Measurements from ENCODE around the gene PARP11. TPM values are rescaled to one million over a fixed set of nuclear protein-coding genes. Genes with fewer than 3 reads are reported as not detected.

Gene PARP11
- total RNA-seq, 1 donor from 2014 or later: 11.0 TPM

- DNase-seq (ENCODE audit: low spot score): no peak
Observed at GRCh38 chr12:3827301-3828000, 45.7 kb downstream of the PARP11 start.

GRCh38 chr12:3821441-3821840, 51.8 kb downstream of the PARP11 start:
- no peak for DNase-seq (ENCODE audit: low spot score)

- no peak for DNase-seq (ENCODE audit: low spot score)
Observed at GRCh38 chr12:3820122-3820521, 53.1 kb downstream of the PARP11 start.

GRCh38 chr12:3816266-3816665, 56.9 kb downstream of the PARP11 start:
- DNase-seq (ENCODE audit: low spot score): no peak

- no peak for DNase-seq (ENCODE audit: low spot score)
Observed at GRCh38 chr12:3815094-3815766, 58.0 kb downstream of the PARP11 start.

GRCh38 chr12:3810540-3810939, 62.7 kb downstream of the PARP11 start:
- DNase-seq (ENCODE audit: low spot score): no peak

- DNase-seq (ENCODE audit: low spot score): no peak
Observed at GRCh38 chr12:3810016-3810370, 63.2 kb downstream of the PARP11 start.

- DNase-seq (ENCODE audit: low spot score): no peak
Observed at GRCh38 chr12:3809357-3810015, 63.7 kb downstream of the PARP11 start.

GRCh38 chr12:3805077-3805476, 68.1 kb downstream of the PARP11 start:
- DNase-seq (ENCODE audit: low spot score): no peak

- no peak for DNase-seq (ENCODE audit: low spot score)
Observed at GRCh38 chr12:3803865-3804472, 69.2 kb downstream of the PARP11 start.

- DNase-seq (ENCODE audit: low spot score): no peak
Observed at GRCh38 chr12:3802721-3803120, 70.5 kb downstream of the PARP11 start.

GRCh38 chr12:3797531-3798048, 75.6 kb downstream of the PARP11 start:
- no peak for DNase-seq (ENCODE audit: low spot score)

GRCh38 chr12:3795492-3796133, 77.6 kb downstream of the PARP11 start:
- no peak for DNase-seq (ENCODE audit: low spot score)

- DNase-seq (ENCODE audit: low spot score): no peak
Observed at GRCh38 chr12:3795066-3795465, 78.1 kb downstream of the PARP11 start.

- no peak for DNase-seq (ENCODE audit: low spot score)
Observed at GRCh38 chr12:3792623-3793288, 80.4 kb downstream of the PARP11 start.

GRCh38 chr12:3791256-3791874, 81.8 kb downstream of the PARP11 start:
- no peak for DNase-seq (ENCODE audit: low spot score)

GRCh38 chr12:3790642-3791041, 82.6 kb downstream of the PARP11 start:
- DNase-seq (ENCODE audit: low spot score): no peak

GRCh38 chr12:3789838-3790237, 83.4 kb downstream of the PARP11 start:
- DNase-seq (ENCODE audit: low spot score): no peak

- DNase-seq (ENCODE audit: low spot score): no peak
Observed at GRCh38 chr12:3777206-3777809, 95.9 kb downstream of the PARP11 start.

Data from mesenteric fat pad (tissue), 1 donor.